A549 (cell line): ENCODE data around the gene SLC38A10. TPM values are rescaled to one million over a fixed set of nuclear protein-coding genes. Genes with fewer than 3 reads are reported as not detected.

Experiments
- ATAC-seq, 2 experiments: fragments of 200-7000 bp in 1 of 2; fragments of >200 bp in 1 of 2; cut with Nextera tagmentation in 1 of 2; cut with Tn5 transposase in 1 of 2; 3 replicates each; pipeline versions ENCODE4 v1.8.0 to v1.9.1; 2018 to 2020; ENCODE audit warnings: mild to moderate bottlenecking in 1 of 2, moderate library complexity in 1 of 2
- CTCF ChIA-PET: fragments of 300-600 bp; sonication (Branson Sonifier 250); formaldehyde crosslinking; extraction: SDS; loops from one replicate; lab custom pipeline; 2021; ENCODE audit warnings: antibody characterized with exemption, inconsistent platforms; lab: Yijun Ruan, JAX
- POLR2A ChIA-PET: fragments of 350-600 bp; formaldehyde crosslinking; extraction: SDS; loops from one replicate; lab custom pipeline; 2021; ENCODE audit warnings: antibody characterized with exemption, inconsistent platforms; lab: Yijun Ruan, JAX
- DNase-seq, 2 experiments: peaks; one replicate each; pipeline versions ENCODE4 v3.0.0 to v3.0.0-alpha.2; 2011 to 2016; ENCODE audit warnings: low read depth in 1 of 2, low spot score in 1 of 2
- FAIRE-seq: peaks from 2 replicates; lab custom pipeline; 2011; peaks lifted over from hg19 to GRCh38; lab: Jason Lieb, UNC
- H3K27ac ChIP-seq, 2 experiments: fragments of >200 bp; sonication (Bioruptor Twin); formaldehyde crosslinking; 3 replicates each; pipeline ENCODE4 v1.5.1; 2016 to 2017
- H3K4me1 ChIP-seq: fragments of >200 bp; sonication (Bioruptor Twin); formaldehyde crosslinking; 3 replicates; pipeline ENCODE4 v1.6.1; 2016
- H3K4me2 ChIP-seq: fragments of >200 bp; sonication (Bioruptor Twin); formaldehyde crosslinking; 3 replicates; pipeline ENCODE4 v1.6.1; 2016
- H3K4me3 ChIP-seq: fragments of >200 bp; sonication (Bioruptor Twin); formaldehyde crosslinking; 3 replicates; pipeline ENCODE4 v1.5.1; 2016
- H3K9me3 ChIP-seq: fragments of >200 bp; sonication (Bioruptor Twin); formaldehyde crosslinking; 3 replicates; pipeline ENCODE4 v1.6.1; 2016
- CHD2 ChIP-seq: fragments of 150-350 bp; IDR thresholded peaks from 2 replicates; pipeline ENCODE4 v1.6.1; 2014; ENCODE audit warnings: low read length; ENCODE audit not compliant: partially characterized antibody
- E2F6 ChIP-seq: IDR thresholded peaks from 2 replicates; pipeline ENCODE4 v1.6.1; 2012; ENCODE audit warnings: low read depth, borderline replicate concordance
- EHF ChIP-seq: fragments of 250-450 bp; sonication (Bioruptor Pico); IDR thresholded peaks from 2 replicates; pipeline ENCODE4 v1.5.0; 2020; ENCODE audit warnings: mild to moderate bottlenecking
- EP300 ChIP-seq, 2 experiments: fragments of >200 bp; sonication (Bioruptor Twin); formaldehyde crosslinking; IDR thresholded peaks; 2 replicates in 1 of 2; 3 replicates in 1 of 2; pipeline ENCODE4 v1.6.1; 2016 to 2017
- FOSL2 ChIP-seq, 2 experiments: fragments of 450-650 bp in 1 of 2; fragments of >200 bp in 1 of 2; sonication (Bioruptor Twin) in 1 of 2; formaldehyde crosslinking; IDR thresholded peaks; 2 replicates each; pipeline versions ENCODE4 v1.5.0 to v1.6.1; 2016 to 2020; ENCODE audit warnings: mild to moderate bottlenecking in 1 of 2, moderate library complexity in 1 of 2
- GATA3 ChIP-seq: IDR thresholded peaks from 2 replicates; pipeline ENCODE4 v1.6.1; 2012; ENCODE audit warnings: borderline replicate concordance
- HOXB5 ChIP-seq: fragments of 250-450 bp; sonication (Bioruptor Pico); IDR thresholded peaks from 2 replicates; pipeline ENCODE4 v1.5.0; 2020; ENCODE audit warnings: mild to moderate bottlenecking, moderate library complexity
- KDM1A ChIP-seq: fragments of 200-600 bp; sonication (generic); IDR thresholded peaks from 2 replicates; pipeline ENCODE4 v1.6.1; 2016; ENCODE audit warnings: low read depth, mild to moderate bottlenecking
- KDM5A ChIP-seq: fragments of 200-600 bp; sonication (generic); IDR thresholded peaks from 2 replicates; pipeline ENCODE4 v1.6.1; 2016; ENCODE audit warnings: antibody characterized with exemption, mild to moderate bottlenecking
- MAFK ChIP-seq: fragments of 450-650 bp; IDR thresholded peaks from 2 replicates; pipeline ENCODE4 v1.6.1; 2014; ENCODE audit not compliant: partially characterized antibody
- PHF8 ChIP-seq: fragments of 200-600 bp; sonication (generic); IDR thresholded peaks from 2 replicates; pipeline ENCODE4 v1.6.1; 2016; ENCODE audit warnings: low read depth, mild to moderate bottlenecking, antibody characterized with exemption, moderate library complexity, borderline replicate concordance
- RARB ChIP-seq: fragments of 250-450 bp; sonication (Bioruptor Pico); IDR thresholded peaks from 2 replicates; pipeline ENCODE4 v1.8.0; 2021; ENCODE audit warnings: mild to moderate bottlenecking, moderate library complexity
- RNF2 ChIP-seq: fragments of 200-600 bp; sonication (generic); IDR thresholded peaks from 2 replicates; pipeline ENCODE4 v1.6.1; 2016; ENCODE audit warnings: low read depth, mild to moderate bottlenecking, antibody characterized with exemption, moderate library complexity, borderline replicate concordance
- SMC3 ChIP-seq: fragments of >200 bp; sonication (Bioruptor Twin); formaldehyde crosslinking; IDR thresholded peaks from 3 replicates; pipeline ENCODE4 v1.6.1; 2018; ENCODE audit warnings: inconsistent platforms
- TFCP2L1 ChIP-seq: fragments of 250-450 bp; sonication (Bioruptor Pico); IDR thresholded peaks from 2 replicates; pipeline ENCODE4 v1.5.0; 2021; ENCODE audit warnings: mild to moderate bottlenecking
- TP53 ChIP-seq: fragments of 250-450 bp; sonication (Bioruptor Pico); IDR thresholded peaks from 2 replicates; pipeline ENCODE4 v1.5.0; 2021; ENCODE audit warnings: mild to moderate bottlenecking, moderate library complexity
- ZC3H11A ChIP-seq: fragments of 450-650 bp; IDR thresholded peaks from 2 replicates; pipeline ENCODE4 v1.6.1; 2014; ENCODE audit warnings: antibody characterized with exemption, mild to moderate bottlenecking
- WGBS: methylation state at CpG from one replicate; pipeline ENCODE4 v1.1.6; 2017; ENCODE audit errors: missing lambda C conversion rate; 5-methylcytosine and 5-hydroxymethylcytosine counted together
- polyA plus RNA-seq, 4 experiments: library from polyadenylated mRNA; depleted of rRNA in 3 of 4; stranded (reverse); fragments of >200 nt; fragmentation: RNase III in 1 of 4; extraction: RNeasy Plus Mini Kit Qiagen cat#74134 plus additional on column Dnase treatment in 1 of 4; gene quantifications; 2 replicates in 3 of 4; 3 replicates in 1 of 4; pipeline ENCODE4 v1.2.3, GENCODE V29; 2011 to 2017
- TF ChIP-seq, protein P1 (sequence below): fragments of >200 bp; sonication (Bioruptor Twin); formaldehyde crosslinking; IDR thresholded peaks from 2 replicates; pipeline ENCODE4 v1.6.1; 2016
- TF ChIP-seq, protein P2 (sequence below): IDR thresholded peaks from 2 replicates; pipeline ENCODE4 v1.6.1; 2012
- TF ChIP-seq, protein P3 (sequence below): fragments of 250-450 bp; sonication (Bioruptor Pico); IDR thresholded peaks from 2 replicates; pipeline ENCODE4 v1.5.0; 2020; ENCODE audit warnings: low read depth, mild to moderate bottlenecking, moderate library complexity

SLC38A10 gene
- polyA plus RNA-seq, 2 of the 4 experiments (the other 2 are of a cell fraction) = 35.8 to 67.4 TPM

DNA sequence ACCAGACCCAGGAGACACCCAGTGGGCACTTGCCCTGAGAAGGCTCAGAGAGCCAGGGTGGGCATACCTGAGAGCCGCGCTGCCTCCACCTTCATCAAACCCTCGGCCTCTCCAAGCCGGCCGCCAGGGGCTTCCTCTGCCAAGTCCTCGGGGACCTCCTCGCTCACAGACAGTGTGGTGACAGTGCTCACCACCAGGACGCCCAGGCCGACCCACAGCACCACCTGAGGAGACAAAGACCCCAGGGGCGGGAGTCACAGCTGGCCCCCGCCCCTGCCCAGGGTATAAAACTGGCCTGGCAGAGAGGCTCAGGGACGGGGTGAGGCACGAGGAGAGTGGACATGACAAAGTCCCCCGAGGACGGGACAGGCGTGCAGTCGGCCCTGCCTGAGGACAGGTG is 34.9 kb downstream of the SLC38A10 start:
- ATAC-seq = no peak
- Histone ChIP-seq H3K27ac (no peak overlapping the region), H3K4me1 (peaks cover 15% of the 10 kb centered on the region), H3K9me3 (no peaks in the 10 kb centered on the region), H3K4me2 (no peak overlapping the region), H3K4me3 (no peak overlapping the region)
- no peak for DNase-seq
- FAIRE-seq = no peak
- CTCF ChIA-PET = interaction anchor here (1.0 to 14.8 kb wide), 6 partner anchors 10 to 341 kb away, joined by 3 to 184 read pairs (median 8); no protein-coding TSS in a partner anchor
- no peak for TF ChIP-seq GATA3
- TF ChIP-seq, protein P1, sequence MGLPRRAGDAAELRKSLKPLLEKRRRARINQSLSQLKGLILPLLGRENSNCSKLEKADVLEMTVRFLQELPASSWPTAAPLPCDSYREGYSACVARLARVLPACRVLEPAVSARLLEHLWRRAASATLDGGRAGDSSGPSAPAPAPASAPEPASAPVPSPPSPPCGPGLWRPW = no peak
- no peak for TF ChIP-seq E2F6
- no peak for TF ChIP-seq FOSL2 (IDR thresholded peaks at IDR 0.05)
- no peak for TF ChIP-seq FOSL2 (CRISPR knock-in tag; IDR thresholded peaks at IDR 0.05)
- TF ChIP-seq KDM1A = no peak
- no peak for TF ChIP-seq ZC3H11A
- no peak for TF ChIP-seq RARB (CRISPR knock-in tag)
- WGBS = 94% methylated on average over 17 of the region's 17 CpGs
- POLR2A ChIA-PET = no interaction called here

- TF ChIP-seq TP53 (CRISPR knock-in tag) (no peak), MAFK (no peak), CHD2 (no peak), EHF (no peak), SMC3 (no peak)
- TF ChIP-seq, all 56 proteins: peak for 0
- CTCF ChIA-PET = interaction anchor here (0.7 to 14.8 kb wide), 13 partner anchors 9 to 342 kb away, joined by 3 to 184 read pairs (median 5); partner anchors contain the start of genes CEP131, NDUFAF8 and TEPSIN
- no peak for FAIRE-seq
Measured at GRCh38 chr17:81259058-81259605, 36.0 kb downstream of the SLC38A10 start.

DNA sequence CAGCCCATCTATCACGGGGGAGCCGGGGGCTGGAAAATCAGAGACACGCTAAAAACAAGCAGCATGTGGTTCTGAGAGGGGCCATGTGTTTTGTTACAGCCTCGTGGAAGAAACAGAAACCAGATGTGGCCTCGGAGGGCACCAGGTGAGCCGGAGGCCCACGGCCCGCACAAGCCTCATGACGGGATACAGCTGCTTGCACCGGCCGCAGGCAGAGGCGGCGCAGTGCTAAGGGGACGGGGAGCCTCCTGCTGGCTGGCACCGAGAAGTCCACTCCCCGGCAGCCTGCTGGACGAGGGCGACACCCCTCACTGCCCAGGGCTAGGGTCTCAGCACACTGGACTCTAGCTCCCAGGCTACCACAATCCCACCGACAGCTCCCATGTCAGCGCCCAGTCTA is 36.8 kb downstream of the SLC38A10 start:
- WGBS = 82% methylated on average over 20 of the region's 20 CpGs
- POLR2A ChIA-PET = no interaction called here
- ATAC-seq = peak in 1 of 2 experiments; percentile 26; a peak in 3 of 6 replicates

More at GRCh38 chr17:81259058-81259605, 36.0 kb downstream of the SLC38A10 start:
- ATAC-seq (no peak), DNase-seq (no peak)
- POLR2A ChIA-PET = no interaction called here
- Histone ChIP-seq H3K9me3 (no peaks in the 10 kb centered on the region), H3K27ac (no peak overlapping the region), H3K4me3 (no peak overlapping the region), H3K4me1 (peaks cover 18% of the 10 kb centered on the region), H3K4me2 (no peak overlapping the region)
- 90% methylated on average over 22 of the region's 23 CpGs for WGBS

More for the DNA sequence above, 36.8 kb downstream of the SLC38A10 start:
- H3K4me1 ChIP-seq = peaks cover 18% of the 10 kb centered on the region
- DNase-seq (no peak), FAIRE-seq (no peak)
- CTCF ChIA-PET = interaction anchor here (0.7 to 14.8 kb wide), 14 partner anchors 10 to 343 kb away, joined by 3 to 184 read pairs (median 5); partner anchors contain the start of genes NDUFAF8 and TEPSIN
- H3K4me2 ChIP-seq = no peak overlapping the region
- no peak overlapping the region for H3K4me3 ChIP-seq
- no peaks in the 10 kb centered on the region for H3K9me3 ChIP-seq
- TF ChIP-seq, protein P2, sequence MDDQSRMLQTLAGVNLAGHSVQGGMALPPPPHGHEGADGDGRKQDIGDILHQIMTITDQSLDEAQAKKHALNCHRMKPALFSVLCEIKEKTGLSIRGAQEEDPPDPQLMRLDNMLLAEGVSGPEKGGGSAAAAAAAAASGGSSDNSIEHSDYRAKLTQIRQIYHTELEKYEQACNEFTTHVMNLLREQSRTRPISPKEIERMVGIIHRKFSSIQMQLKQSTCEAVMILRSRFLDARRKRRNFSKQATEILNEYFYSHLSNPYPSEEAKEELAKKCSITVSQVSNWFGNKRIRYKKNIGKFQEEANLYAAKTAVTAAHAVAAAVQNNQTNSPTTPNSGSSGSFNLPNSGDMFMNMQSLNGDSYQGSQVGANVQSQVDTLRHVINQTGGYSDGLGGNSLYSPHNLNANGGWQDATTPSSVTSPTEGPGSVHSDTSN = no peak
- TF ChIP-seq KDM5A (no peak), TFCP2L1 (CRISPR knock-in tag) (no peak), PHF8 (no peak), RNF2 (no peak), SMC3 (no peak), RARB (CRISPR knock-in tag) (no peak), EHF (no peak), EP300 (IDR thresholded peaks at IDR 0.05) (no peak), GATA3 (no peak), HOXB5 (CRISPR knock-in tag) (no peak)
- TF ChIP-seq, protein P3, sequence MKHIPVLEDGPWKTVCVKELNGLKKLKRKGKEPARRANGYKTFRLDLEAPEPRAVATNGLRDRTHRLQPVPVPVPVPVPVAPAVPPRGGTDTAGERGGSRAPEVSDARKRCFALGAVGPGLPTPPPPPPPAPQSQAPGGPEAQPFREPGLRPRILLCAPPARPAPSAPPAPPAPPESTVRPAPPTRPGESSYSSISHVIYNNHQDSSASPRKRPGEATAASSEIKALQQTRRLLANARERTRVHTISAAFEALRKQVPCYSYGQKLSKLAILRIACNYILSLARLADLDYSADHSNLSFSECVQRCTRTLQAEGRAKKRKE (CRISPR knock-in tag) = no peak
- no peak overlapping the region for H3K27ac ChIP-seq
